Measurements from ENCODE around the gene CCND3. TPM values are rescaled to one million over a fixed set of nuclear protein-coding genes. Genes with fewer than 3 reads are reported as not detected.

CCND3 gene
- polyA plus RNA-seq, 2 of the 4 experiments (the other 2 are of a cell fraction): 112 to 228 TPM

GRCh38 chr6:41940759-41941279, 789 bp downstream of the CCND3 start:
- WGBS (ENCODE audit: missing lambda C conversion rate): 5% methylated on average over 15 of the region's 38 CpGs
- peak overlapping the region; percentile 87 for H3K4me3 ChIP-seq
- no peaks in the 10 kb centered on the region for H3K9me3 ChIP-seq
- peaks cover 62% of the 10 kb centered on the region for H3K4me1 ChIP-seq
- peak; percentile 8 to 25; a peak in 5 of 6 replicates for ATAC-seq
- FAIRE-seq: no peak
- peak; percentile 11; the same call in 1 of the 2 replicates for TF ChIP-seq POLR2A (IDR thresholded peaks at IDR 0.05; ENCODE audit: low read length)
- TF ChIP-seq NFE2L2 (conservative IDR thresholded peaks at IDR 0.05; ENCODE audit: low read length): no peak
- peak overlapping the region; percentile 98 for H3K4me2 ChIP-seq
- POLR2A ChIA-PET: interaction anchor here (3.3 kb wide), 1 partner anchor 20 kb away, joined by 14 read pairs; the partner anchor contains the start of genes BYSL and MED20
- peak overlapping the region; percentile 93 to 99 for H3K27ac ChIP-seq
- CTCF ChIA-PET: interaction anchor here (0.6 to 18.6 kb wide), 4 partner anchors 15 to 161 kb away, joined by 3 to 191 read pairs (median 96); partner anchors contain the start of genes BYSL, FRS3, MED20 and TAF8
- DNase-seq (ENCODE audit: low read depth in 1 of 2, low spot score in 1 of 2): peak in 1 of 2 experiments; percentile 62

GRCh38 chr6:41939848-41940758, 1.5 kb downstream of the CCND3 start:
- peaks cover 69% of the 10 kb centered on the region for H3K4me1 ChIP-seq
- H3K4me3 ChIP-seq: peak overlapping the region; percentile 87
- FAIRE-seq: no peak
- DNase-seq (ENCODE audit: low read depth in 1 of 2, low spot score in 1 of 2): no peak
- ATAC-seq: peak in 1 of 2 experiments; percentile 16; a peak in 3 of 6 replicates
- WGBS (ENCODE audit: missing lambda C conversion rate): 6% methylated on average over 16 of the region's 27 CpGs
- no peaks in the 10 kb centered on the region for H3K9me3 ChIP-seq
- ChIA-PET POLR2A (interaction anchor here (0.9 to 3.3 kb wide), 3 partner anchors 19 to 108 kb away, joined by 3 to 14 read pairs (median 3); partner anchors contain the start of genes BYSL and MED20), CTCF (interaction anchor here (0.6 to 18.6 kb wide), 6 partner anchors 8 to 161 kb away, joined by 3 to 191 read pairs (median 6); partner anchors contain the start of genes BYSL, FRS3, MED20 and TAF8)
- peak overlapping the region; percentile 98 for H3K4me2 ChIP-seq
- TF ChIP-seq ZC3H11A (IDR thresholded peaks at IDR 0.05) (no peak), POLR2AphosphoS2 (conservative IDR thresholded peaks at IDR 0.05; ENCODE audit: low read length) (peak; percentile 23; the same call in 1 of the 2 replicates)
- TF ChIP-seq, protein P1, sequence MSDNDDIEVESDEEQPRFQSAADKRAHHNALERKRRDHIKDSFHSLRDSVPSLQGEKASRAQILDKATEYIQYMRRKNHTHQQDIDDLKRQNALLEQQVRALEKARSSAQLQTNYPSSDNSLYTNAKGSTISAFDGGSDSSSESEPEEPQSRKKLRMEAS (IDR thresholded peaks at IDR 0.05): peak; percentile 31; the same call in 1 of the 2 replicates
- H3K27ac ChIP-seq: peak overlapping the region; percentile 93 to 99

- ATAC-seq: no peak
- Histone ChIP-seq H3K27ac (peak overlapping the region; percentile 93 to 99), H3K4me1 (peaks cover 77% of the 10 kb centered on the region), H3K9me3 (no peaks in the 10 kb centered on the region), H3K4me2 (peak overlapping the region; percentile 98), H3K4me3 (peak overlapping the region; percentile 87)
- ChIA-PET POLR2A (interaction anchor here (0.9 to 3.3 kb wide), 5 partner anchors 18 to 109 kb away, joined by 3 to 14 read pairs (median 3); partner anchors contain the start of genes BYSL and MED20), CTCF (interaction anchor here (0.6 to 18.6 kb wide), 9 partner anchors 9 to 152 kb away, joined by 3 to 191 read pairs (median 9); partner anchors contain the start of genes BYSL, MED20, TAF8 and TOMM6)
- no peak for TF ChIP-seq RAD21 (conservative IDR thresholded peaks at IDR 0.05 in 1 of 2, IDR thresholded peaks at IDR 0.05 in 1 of 2)
- no peak for TF ChIP-seq CBX2 (IDR thresholded peaks at IDR 0.05; ENCODE audit: borderline replicate concordance, low read depth)
- TF ChIP-seq HOXA7 (CRISPR knock-in tag; IDR thresholded peaks at IDR 0.05): no peak
- no peak for TF ChIP-seq CBX8 (IDR thresholded peaks at IDR 0.05)
- TF ChIP-seq ESRRA (IDR thresholded peaks at IDR 0.05; ENCODE audit: borderline replicate concordance, low read length): no peak
- no peak for TF ChIP-seq POLR2A (IDR thresholded peaks at IDR 0.05; ENCODE audit: low read length)
- TF ChIP-seq FOSB (CRISPR knock-in tag; IDR thresholded peaks at IDR 0.05): no peak
- TF ChIP-seq POLR2AphosphoS2 (conservative IDR thresholded peaks at IDR 0.05; ENCODE audit: low read length): no peak
- 26% methylated on average over 3 of the region's 11 CpGs for WGBS (ENCODE audit: missing lambda C conversion rate)
- no peak for FAIRE-seq
- no peak for DNase-seq (ENCODE audit: low read depth in 1 of 2, low spot score in 1 of 2)
Observed at GRCh38 chr6:41939176-41939847, 2.3 kb downstream of the CCND3 start.

DNA sequence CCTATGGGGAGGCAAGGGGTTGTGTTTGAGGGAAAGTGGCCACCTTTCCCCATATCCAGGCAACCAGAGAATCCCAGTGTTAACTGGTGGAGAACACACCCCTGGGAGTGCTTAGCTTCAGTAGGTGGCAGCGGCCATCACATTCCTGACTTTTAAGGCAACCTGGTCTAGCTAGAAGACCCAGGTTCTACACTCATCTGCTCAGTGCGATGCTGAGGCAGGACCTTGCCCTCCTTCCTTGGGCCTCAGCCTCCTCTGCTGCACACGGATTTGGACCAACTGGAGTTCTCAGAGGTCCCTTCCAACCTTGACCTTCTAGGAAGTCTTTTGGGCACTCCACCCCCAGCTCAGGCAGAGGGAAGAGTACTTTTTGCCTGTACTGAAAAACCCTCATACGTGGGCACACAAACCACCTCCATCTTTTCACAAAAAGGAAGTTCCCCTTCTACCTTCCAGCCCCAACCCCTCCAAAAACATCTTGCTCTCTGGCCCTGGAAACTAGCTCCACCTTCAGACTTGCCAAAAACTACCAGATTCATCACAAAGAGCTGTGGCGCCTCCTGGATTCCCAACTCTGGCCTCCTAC, 2.9 kb downstream of the CCND3 start:
- no peaks in the 10 kb centered on the region for H3K9me3 ChIP-seq
- no peak for DNase-seq (ENCODE audit: low read depth in 1 of 2, low spot score in 1 of 2)
- CTCF ChIA-PET: interaction anchor here (0.6 to 18.6 kb wide), 10 partner anchors 10 to 155 kb away, joined by 3 to 191 read pairs (median 6); partner anchors contain the start of genes BYSL, MED20, TAF8 and TOMM6
- peaks cover 74% of the 10 kb centered on the region for H3K4me1 ChIP-seq
- TF ChIP-seq PHF8 (IDR thresholded peaks at IDR 0.05; ENCODE audit: borderline replicate concordance, low read depth): no peak
- no peak for TF ChIP-seq EP300 (IDR thresholded peaks at IDR 0.05)
- TF ChIP-seq EHMT2 (IDR thresholded peaks at IDR 0.05; ENCODE audit: low read depth): no peak
- TF ChIP-seq GATA3 (IDR thresholded peaks at IDR 0.05; ENCODE audit: borderline replicate concordance): no peak
- no peak for TF ChIP-seq RARB (CRISPR knock-in tag; IDR thresholded peaks at IDR 0.05)
- TF ChIP-seq E2F6 (IDR thresholded peaks at IDR 0.05; ENCODE audit: borderline replicate concordance, low read depth): no peak
- no peak for TF ChIP-seq CHD4 (IDR thresholded peaks at IDR 0.05; ENCODE audit: borderline replicate concordance)
- TF ChIP-seq HOXB13 (CRISPR knock-in tag; IDR thresholded peaks at IDR 0.05; ENCODE audit: low read depth): no peak
- no peak for TF ChIP-seq HDAC2 (IDR thresholded peaks at IDR 0.05)
- TF ChIP-seq, protein P1 (IDR thresholded peaks at IDR 0.05): no peak
- no peak for TF ChIP-seq KDM5A (IDR thresholded peaks at IDR 0.05)
- TF ChIP-seq NR3C1 (IDR thresholded peaks at IDR 0.05): no peak
- TF ChIP-seq KDM1A (IDR thresholded peaks at IDR 0.05; ENCODE audit: low read depth): no peak
- TF ChIP-seq ZFP36 (IDR thresholded peaks at IDR 0.05; ENCODE audit: borderline replicate concordance, partially characterized antibody): no peak
- FAIRE-seq: no peak
- no peak for ATAC-seq
- peak overlapping the region; percentile 87 for H3K4me3 ChIP-seq
- H3K4me2 ChIP-seq: peak overlapping the region; percentile 98
- 64% methylated on average over 5 of the region's 5 CpGs for WGBS (ENCODE audit: missing lambda C conversion rate)
- peak overlapping the region; percentile 93 to 99 for H3K27ac ChIP-seq
- POLR2A ChIA-PET: interaction anchor here (1.1 to 3.4 kb wide), 5 partner anchors 17 to 152 kb away, joined by 3 to 11 read pairs (median 3); partner anchors contain the start of genes BYSL and MED20

Measured in A549 (cell line).